GM18867 (cell line): ENCODE measurements around the gene SARM1.
A peak's percentile ranks its signal among the peaks of the same experiment; 100 is the strongest.

Source experiments
- ATAC-seq: cut with Tn5 transposase; IDR thresholded peaks from one replicate; pipeline ENCODE4 v1.9.1; 2021; ENCODE audit warnings: mild to moderate bottlenecking, moderate library complexity; ENCODE audit not compliant: unreplicated experiment

Gene SARM1

DNA sequence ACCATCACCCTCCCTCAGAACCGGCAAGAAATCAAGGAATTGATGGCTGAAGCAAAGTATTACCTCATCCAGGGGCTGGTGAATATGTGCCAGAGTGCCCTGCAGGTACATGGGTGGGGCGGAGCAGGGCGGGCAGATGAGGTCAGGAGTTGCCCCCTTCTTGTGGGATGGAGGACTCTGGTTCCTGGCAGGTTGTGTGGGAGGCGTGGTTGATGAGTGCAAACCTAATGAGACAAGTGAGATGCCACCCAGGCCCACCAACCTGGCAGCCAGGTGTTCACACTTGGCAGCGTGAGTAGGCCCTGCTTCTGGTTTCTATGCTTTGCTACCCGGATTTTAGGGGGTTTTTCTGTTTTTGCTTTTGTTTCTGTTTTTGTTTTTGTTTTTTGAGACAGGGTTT, 31.1 kb upstream of the SARM1 start:
- no peak for ATAC-seq

DNA sequence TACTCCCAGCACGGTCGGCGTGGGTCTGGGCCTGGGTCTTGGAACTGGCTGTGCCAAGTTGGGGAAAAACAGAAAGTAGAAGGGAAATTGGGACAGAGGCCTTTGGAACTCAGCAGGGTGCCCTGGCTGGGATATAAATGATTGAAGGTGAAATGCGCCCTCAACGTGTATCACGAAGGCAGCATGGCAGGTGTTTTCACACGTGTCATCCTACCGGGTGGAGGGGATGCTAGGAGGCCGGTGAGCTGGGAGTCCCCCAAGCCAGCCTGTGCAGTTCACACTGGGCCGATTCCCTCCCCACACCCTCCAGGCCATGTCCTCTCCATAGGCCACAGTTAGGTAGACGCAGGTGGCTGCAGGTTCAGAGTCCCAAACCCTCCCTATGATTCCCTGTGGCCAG, 30.0 kb upstream of the SARM1 start:
- no peak for ATAC-seq

DNA sequence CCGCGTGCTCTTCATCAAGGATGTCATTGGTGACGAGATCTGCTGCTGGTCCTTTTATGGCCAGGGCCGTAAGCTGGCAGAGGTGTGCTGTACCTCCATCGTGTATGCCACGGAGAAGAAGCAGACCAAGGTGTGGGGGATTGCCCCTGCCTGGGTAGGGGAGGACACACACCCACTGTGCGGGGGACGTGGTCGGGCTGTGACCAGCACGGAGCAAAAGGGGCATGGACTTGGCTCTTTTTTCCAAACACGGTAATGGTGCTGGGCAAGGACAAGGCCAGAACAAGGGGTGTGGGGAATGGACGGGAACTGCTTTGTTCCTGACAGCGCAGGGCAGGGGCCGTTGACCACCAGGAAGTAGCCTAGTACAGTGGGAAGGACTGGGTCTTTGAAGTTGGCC, 29.2 kb upstream of the SARM1 start:
- no peak for ATAC-seq

DNA sequence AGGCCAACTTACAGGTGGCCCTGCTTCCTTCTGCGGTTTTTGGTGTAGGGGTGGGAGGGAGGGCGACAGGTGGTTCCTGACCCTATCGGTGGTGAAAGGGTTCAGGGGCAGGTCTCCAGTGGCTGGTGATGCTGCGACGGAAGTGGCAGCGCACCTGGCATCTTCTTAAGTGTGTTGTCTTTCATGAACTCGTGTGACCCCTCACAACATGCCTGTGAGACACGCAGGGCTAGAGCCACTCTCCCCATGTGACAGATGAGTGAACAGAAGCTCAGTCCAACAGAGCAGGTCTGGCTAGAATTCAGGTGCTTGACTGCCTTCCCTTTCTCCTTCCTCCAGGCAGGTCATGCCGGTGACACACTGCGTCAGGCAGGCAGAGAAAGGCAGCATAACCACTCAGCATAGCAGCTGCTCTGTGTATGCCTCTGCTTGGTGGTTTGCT, 28.0 kb upstream of the SARM1 start:
- ATAC-seq = no peak

DNA sequence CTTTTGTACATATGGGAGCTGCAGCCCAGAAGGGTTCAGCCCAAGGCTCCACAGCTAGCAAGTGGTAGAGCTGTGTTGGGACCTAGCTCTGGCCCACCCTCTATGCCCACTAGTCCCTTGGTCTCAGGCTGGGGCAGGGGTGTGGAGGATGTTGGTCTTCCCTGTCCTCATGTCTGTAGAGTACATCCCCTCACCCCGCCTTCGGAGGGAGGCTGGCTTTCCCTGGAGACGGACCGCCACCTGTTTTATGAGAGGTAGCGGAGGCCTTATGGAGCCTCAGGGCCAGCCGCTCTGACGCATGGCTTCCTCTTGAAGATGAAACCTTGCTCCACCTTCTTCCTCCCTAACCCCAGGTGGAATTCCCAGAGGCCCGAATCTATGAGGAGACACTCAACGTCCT, 27.5 kb upstream of the SARM1 start:
- ATAC-seq = no peak

DNA sequence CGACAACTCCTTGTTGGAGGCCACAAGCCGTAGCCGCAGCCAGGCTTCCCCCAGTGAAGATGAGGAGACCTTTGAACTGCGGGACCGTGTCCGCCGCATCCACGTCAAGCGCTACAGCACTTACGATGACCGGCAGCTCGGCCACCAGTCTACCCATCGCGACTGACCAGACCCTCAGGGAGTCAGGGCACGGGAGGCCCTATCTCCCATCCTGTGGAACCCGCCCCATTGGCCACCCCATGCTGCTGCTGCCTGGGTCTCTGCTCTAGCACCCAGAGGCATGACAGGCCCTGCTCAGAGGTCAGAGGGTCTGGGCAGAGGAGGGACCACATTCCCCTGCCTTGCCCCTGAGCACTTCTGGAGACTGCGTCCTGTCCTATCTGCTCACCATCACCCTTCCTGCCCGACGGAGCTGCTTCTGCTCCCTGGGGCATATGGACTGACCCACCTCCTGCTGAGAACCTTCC, 27.0 kb upstream of the SARM1 start:
- ATAC-seq = no peak

DNA sequence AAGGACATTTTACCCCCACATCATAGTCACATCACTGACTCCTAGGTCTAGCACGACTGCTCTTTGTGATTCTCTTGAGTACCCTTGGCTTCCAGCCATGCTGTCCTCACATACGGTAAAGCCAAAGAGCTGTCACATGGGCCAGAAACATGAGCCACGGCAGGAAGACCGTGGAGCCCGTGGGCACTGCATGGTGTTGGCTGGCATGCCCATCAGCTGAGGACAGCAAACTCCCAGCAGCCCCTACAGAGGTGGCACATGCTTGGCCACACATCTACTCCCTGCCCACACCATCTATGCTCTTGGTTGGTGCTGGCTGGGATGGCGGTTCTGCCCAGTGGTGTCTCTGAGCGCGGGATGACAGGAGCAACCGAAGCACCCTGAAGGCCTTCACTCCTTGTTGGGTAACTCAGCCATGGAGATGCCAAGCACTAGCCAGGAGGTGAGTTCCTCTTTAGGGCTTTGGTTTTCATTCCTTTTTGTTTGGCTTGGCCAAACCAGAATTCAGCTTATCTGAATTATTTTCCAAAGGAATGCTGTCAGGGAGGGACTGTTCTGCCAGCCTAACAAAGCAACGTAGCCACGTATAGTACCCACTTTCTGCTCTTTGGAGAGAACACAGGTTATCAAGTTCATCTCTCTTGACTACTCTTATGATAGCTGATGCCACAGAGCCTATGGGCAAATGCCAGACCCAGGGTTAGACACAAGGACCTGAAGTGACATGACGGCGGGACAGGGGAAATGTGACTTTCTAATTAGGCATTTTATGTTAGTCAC, 25.9 kb upstream of the SARM1 start:
- no peak for ATAC-seq

DNA sequence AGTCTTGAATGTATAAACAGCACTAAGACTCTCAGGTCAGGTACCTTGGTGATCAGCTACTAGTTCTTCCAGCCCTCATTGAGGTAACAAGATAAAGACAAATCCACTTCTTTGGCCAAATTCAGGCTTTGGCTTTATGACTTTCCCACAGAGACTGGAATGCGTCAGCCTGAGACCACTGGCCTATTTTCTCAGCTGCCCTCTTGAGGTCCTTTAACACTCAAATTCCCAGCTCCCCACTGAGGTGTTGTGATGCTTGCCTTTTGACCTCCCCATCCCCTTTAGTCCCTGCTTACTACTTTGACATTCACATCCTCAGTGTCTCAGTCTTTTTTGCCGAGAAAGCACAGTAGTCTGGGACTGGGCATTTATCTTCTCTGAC, 25.3 kb upstream of the SARM1 start:
- no peak for ATAC-seq

DNA sequence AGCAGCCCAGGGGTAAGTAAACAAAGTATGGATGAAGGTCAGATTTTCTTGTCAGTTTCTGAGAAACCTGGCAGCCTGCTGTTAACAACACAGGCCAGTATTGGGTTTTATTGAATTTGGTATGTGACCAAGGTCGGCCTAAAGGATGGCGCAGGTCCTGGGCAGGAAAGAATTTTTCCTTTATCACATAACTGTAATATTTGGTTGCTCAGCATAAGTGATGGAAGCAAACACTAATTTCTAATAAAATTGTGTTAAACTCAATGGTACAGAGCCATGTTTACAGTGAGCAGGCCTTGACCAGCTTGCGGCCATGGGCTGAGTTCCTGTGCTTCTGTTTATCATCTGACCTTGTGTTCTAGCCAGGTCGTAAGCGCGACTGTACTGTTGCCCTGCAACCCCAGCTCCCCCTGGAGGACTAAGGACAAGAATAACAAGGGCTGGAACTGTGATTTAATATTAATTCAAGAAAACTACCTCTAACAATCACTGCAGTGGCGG, 24.7 kb upstream of the SARM1 start:
- ATAC-seq = no peak

DNA sequence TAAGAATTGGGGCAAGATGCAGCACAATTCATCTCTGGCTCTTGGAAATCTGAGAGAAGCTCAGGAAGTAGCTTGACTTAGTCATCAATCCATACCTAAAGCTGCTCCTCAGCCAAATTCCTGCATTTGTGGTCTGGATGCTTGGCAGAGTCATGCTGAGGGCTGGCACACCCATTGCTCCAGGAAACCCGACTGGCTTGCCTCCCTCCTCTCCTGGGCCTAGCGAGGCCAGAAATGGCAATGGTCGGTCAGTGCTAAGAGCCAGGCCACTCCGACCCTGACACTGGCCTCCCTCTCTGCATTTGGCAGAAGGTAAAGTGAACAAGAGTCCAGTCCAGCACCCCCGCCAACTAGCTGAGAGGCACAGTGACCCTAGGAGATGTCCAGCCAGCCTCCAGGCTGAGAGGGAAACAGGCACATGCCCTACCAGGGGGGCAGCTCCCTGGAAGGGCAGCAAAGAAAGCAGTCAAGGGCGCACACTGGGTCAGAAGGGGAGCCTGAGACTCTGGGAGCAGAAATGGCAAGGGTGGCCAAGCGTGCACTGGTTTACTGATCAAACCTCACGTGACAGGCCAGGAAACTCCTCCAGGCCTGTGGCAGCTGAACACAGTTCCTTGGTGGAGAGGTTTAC, 24.1 kb upstream of the SARM1 start:
- no peak for ATAC-seq

DNA sequence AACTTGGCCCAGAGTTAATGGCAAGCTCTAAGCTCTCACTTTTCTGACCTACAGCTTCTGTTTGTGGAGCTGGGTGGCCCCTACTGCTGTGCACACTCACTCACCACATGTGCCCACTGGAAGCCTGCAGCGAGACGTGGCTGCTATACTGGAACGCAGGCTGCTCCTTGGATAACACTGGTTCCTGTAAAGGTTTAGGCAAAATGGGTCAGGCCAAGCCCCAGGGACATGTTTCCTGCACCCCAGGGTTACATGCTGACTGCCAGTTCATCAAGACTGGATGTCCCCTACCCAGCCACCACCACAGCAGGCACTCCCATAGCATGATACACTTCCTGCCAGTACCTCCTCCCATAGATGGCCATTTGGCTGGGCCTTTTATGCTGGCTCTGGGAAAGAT, 22.5 kb upstream of the SARM1 start:
- ATAC-seq = no peak

DNA sequence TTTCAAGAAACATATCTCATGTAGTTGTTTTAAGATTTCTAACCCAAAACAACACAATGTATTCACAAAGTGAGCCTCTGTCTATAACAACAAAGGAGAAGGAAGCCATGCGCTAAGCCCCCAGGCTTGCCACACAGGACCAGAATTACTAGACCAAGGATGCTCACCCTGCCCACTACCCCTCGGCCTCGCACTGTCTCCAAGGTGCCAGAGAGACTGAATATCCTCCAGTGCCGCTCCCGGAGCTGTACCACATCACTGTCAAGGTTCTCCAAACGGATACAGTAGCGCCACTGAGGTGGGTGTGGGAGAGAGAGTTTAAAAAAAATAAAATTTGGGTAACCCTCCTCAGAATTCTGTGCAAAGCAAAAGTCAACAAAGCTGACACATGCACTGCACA, 21.2 kb upstream of the SARM1 start:
- no peak for ATAC-seq

DNA sequence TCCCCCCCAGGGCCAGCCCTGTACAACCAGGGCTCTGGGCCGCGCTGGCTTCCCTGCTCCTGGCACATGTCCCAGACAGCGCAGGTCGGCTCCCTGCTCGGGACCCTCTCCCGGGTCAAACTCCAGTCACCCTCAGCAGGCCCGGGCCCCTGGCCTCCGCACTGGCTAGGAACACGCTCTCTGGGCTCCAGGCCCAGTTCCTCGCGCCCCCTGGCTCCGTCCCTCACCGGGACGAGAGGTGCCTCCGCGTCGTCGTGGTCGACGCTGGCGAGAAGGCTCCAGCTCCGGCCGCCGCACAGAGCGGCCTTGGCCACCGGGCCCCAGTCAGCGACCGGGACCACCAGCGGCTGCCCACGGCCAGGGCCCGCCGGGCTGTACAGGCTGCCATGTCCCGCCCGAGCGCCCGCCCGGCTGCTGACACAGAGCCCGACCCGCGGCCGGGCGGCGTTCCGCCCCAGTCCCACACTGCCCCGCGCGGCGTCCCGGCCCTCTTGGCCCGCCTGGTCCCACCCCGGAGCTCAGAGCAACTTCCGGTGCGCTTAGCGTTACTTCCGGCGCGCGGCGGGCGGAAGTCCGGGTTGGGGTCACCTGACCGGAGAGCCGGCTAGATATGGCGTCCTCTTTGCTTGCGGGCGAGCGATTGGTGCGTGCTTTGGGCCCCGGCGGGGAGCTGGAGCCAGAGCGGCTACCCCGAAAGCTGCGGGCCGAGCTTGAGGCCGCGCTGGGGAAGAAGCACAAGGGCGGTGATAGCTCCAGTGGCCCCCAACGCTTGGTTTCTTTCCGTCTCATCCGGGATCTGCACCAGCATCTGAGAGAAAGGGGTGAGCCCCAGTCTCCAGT, 14.2 kb upstream of the SARM1 start, which contains the start of gene POLDIP2:
TSS of gene POLDIP2 (minus strand) at position 467 of the 840 bp plus-strand sequence. CDS start at position 388, 79 bp downstream.
- peak; percentile 96 for ATAC-seq

DNA sequence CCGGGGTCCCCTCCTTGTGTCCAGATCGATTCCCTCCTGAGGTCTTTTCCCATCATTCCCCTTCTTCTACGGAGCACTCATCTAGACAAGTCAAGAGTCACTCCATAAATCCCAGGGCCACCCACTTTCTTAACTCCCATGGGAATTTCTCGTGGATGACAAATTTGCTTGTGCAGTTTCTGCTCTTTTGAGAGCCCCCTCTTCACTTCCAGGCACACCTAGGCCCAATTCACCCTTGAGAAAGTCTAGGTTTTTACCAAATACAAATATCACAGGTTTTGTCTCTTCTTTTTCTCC, 13.6 kb upstream of the SARM1 start:
- no peak for ATAC-seq

DNA sequence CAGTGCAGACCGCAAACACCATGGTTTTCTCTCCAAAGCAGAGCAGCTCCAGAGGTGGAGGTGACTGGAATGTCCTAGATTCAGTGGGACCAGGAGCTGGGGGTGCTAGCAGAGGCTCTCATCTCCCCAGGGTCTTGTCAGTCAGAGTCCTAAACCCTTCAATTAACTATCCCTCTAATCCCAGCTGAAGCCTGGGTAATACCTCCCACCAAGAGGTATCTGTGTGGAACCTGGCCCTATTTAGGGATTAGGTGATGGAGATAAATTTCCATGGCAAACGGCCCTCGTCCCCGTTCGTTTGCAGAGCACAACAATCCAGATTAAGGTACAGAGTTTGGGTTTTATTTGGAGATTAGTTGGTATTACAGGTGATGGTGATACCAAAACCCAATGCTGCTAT, 8.3 kb upstream of the SARM1 start:
- no peak for ATAC-seq

DNA sequence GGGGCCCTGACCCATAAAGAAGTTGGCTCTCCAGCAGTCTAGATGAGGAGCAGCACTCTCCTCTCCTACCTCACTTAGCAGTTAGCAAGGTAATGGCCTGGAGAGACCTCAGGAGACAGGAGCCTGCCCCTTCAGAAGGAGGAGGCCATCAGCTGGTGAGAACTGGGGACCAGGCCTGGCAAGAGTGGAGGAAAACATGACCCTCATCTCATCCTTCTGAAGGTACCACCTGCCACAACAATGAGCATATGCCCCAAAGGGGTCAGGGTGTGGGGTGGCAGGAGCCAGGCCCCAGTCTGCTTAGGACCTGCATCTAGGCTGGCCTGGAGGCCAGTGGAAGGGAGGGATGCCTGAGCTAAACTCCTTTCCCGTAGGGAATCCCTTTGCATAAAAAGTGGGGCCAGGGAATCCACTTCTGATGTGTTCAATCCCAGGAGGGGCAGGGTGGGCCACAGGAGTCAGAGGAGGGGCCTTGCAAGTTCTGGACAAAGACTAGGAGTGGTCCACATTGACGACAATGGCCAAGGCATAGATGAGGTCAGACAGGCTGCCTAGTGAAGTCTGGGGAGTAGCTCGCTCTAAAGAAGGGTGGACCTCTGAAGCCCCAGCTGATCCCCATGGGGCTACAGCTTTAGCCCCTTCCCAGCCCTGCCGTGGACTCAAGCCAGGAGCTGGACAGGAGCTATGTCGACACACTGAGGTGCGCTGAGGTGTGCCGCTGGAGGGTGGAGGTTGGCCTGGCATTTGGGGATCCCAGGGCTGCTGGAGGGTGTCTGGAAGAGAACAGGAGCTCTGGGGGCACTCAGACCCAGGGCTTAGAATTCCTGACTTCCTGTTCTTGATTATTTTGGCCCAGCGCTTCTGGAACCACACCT, 7.5 kb upstream of the SARM1 start:
- ATAC-seq = no peak

DNA sequence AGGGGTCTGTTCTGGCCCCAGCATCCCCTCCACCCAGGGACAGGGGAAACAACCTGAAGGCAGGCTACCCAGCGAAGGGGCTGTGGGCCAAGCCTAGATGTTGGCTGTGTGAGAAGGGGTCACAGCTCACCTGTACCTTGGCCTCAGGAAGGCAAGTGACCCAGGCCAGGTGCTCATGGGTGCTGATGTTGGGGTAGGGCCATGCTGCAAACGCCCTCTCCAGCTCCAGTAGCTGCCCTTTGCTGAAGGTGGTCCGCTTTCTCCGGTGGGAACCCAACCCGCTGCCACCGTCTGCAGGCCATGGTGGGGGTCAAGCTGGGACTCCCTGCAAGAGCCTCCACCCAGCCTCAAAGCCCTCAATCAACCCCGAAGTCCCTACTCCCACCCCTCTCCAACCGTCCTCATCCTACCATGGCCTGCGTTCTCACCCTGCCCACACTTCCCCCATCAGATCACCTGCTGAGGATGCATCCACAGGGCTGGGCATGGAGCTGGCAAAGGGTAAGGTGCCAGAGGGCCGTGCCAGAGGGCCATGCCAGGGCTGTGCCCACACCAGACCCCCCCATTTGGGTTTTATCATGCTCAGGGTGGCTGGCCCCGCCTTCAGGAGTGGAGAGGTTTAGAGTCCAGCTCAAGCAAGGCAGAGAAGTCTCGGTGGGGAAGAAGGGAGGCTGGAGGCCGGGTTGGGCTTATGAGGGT, 6.7 kb upstream of the SARM1 start, which contains the start of gene SEBOX:
TSS of gene SEBOX (minus strand) at position 535 of the 699 bp plus-strand sequence. CDS start at position 487, 48 bp downstream.
- no peak for ATAC-seq

DNA sequence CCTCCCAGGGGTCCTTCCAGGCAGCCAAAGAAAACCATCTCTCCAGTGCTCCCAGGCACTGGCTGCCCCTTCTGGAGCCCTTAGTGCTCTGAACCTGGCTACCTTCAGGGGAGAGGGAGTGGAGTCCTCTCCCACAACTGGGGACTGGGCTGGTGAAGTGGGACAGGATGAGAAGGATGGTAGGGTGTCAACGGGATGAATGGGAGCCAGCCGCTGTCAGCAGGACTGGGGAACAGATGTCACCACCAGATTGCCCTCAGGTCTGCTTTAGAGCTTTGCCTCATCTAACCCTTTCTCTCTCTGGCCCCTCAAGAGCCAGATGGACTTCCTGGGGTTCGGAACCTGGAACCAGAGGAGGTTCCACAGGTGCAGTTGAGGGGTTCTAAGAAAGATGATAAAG, 6.0 kb upstream of the SARM1 start:
- no peak for ATAC-seq

DNA sequence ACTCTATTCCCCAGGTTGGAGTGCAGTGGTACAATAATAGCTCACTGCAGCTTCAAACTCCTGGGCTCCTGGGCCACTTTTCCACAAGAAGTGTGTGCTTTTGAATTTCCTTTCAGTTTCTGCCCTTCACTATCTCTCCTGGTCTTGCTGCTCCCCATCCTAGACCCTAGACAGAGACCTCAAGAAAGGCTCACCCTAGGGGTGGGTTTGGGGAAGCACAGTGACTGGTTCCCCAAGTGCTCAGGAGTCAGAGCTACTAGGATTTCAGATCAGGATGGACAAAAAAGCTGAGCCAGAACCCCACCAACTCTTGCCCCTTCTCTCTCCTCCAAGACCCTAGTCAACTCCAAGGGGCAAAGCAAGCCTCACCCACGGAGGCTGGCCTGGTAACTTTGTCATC, 4.9 kb upstream of the SARM1 start:
- no peak for ATAC-seq
